Loucy (cell line): ENCODE data around the gene SWI5.

Experiments used
- H2AFZ ChIP-seq: fragments of 200-600 bp; sonication (generic); 2 replicates; pipeline ENCODE4 v1.6.0; 2016; ENCODE audit warnings: antibody characterized with exemption, mild to moderate bottlenecking, low read length, moderate library complexity
- H3F3A ChIP-seq: fragments of 200-600 bp; 2 replicates; pipeline ENCODE4 v1.6.0; 2016; ENCODE audit warnings: antibody characterized with exemption, low read depth, mild to moderate bottlenecking
- H3K27me3 ChIP-seq: fragments of 200-600 bp; sonication (generic); 2 replicates; pipeline ENCODE4 v1.6.1; 2014; ENCODE audit warnings: low read length, mild to moderate bottlenecking; ENCODE audit not compliant: insufficient read depth, poor library complexity, severe bottlenecking
- H3K36me3 ChIP-seq: fragments of 200-600 bp; sonication (generic); 2 replicates; pipeline ENCODE4 v1.6.1; 2016; ENCODE audit warnings: low read length; ENCODE audit not compliant: insufficient read depth
- H3K4me1 ChIP-seq: fragments of 200-600 bp; sonication (generic); 2 replicates; pipeline ENCODE4 v1.5.1; 2014; ENCODE audit warnings: low read length, mild to moderate bottlenecking; ENCODE audit not compliant: insufficient read depth, poor library complexity, severe bottlenecking
- H3K4me2 ChIP-seq: fragments of 200-600 bp; sonication (generic); 2 replicates; pipeline ENCODE4 v1.6.0; 2014; ENCODE audit warnings: antibody characterized with exemption, low read length, low read depth, mild to moderate bottlenecking; ENCODE audit not compliant: poor library complexity, severe bottlenecking
- H3K4me3 ChIP-seq: fragments of 200-600 bp; sonication (generic); 2 replicates; pipeline ENCODE4 v1.5.1; 2014; ENCODE audit warnings: low read length, mild to moderate bottlenecking, mixed read lengths; ENCODE audit not compliant: poor library complexity, severe bottlenecking
- H3K79me2 ChIP-seq: fragments of 200-600 bp; sonication (generic); 2 replicates; pipeline ENCODE4 v1.6.1; 2014; ENCODE audit warnings: low read length; ENCODE audit not compliant: insufficient read depth
- H3K9ac ChIP-seq: fragments of 200-600 bp; sonication (generic); 2 replicates; pipeline ENCODE4 v1.6.0; 2014; ENCODE audit warnings: mild to moderate bottlenecking, low read depth, low read length, moderate library complexity; ENCODE audit not compliant: poor library complexity, severe bottlenecking
- H3K9me2 ChIP-seq: fragments of 200-600 bp; sonication (generic); replicated peaks from 2 replicates; pipeline ENCODE4 v1.6.1; 2016; ENCODE audit warnings: low read depth, low read length, mixed read lengths
- H3K9me3 ChIP-seq: fragments of 200-600 bp; sonication (generic); 2 replicates; pipeline ENCODE4 v1.6.1; 2014; ENCODE audit warnings: mild to moderate bottlenecking, antibody characterized with exemption, low read length, low read depth; ENCODE audit not compliant: insufficient read depth
- H4K20me1 ChIP-seq: fragments of 200-600 bp; sonication (generic); 2 replicates; pipeline ENCODE4 v1.6.0; 2014; ENCODE audit warnings: antibody characterized with exemption, low read length, mild to moderate bottlenecking; ENCODE audit not compliant: insufficient read depth, poor library complexity, severe bottlenecking
- CTCF ChIP-seq: fragments of 200-600 bp; sonication (generic); conservative IDR thresholded peaks from 2 replicates; pipeline ENCODE4 v1.5.1; 2014; ENCODE audit warnings: mild to moderate bottlenecking, antibody characterized with exemption, low read length
- EZH2phosphoT487 ChIP-seq: fragments of 200-600 bp; IDR thresholded peaks from 2 replicates; pipeline ENCODE4 v1.6.1; 2018; ENCODE audit warnings: antibody characterized with exemption, mild to moderate bottlenecking, moderate library complexity, borderline replicate concordance

Gene SWI5

GRCh38 chr9:128257907-128258306 is 18.2 kb upstream of the SWI5 start:
- Histone ChIP-seq H4K20me1 (no peaks in the 10 kb centered on the region), H3K36me3 (peaks cover 9% of the 10 kb centered on the region; the same call in 1 of the 2 replicates), H3K79me2 (no peaks in the 10 kb centered on the region)

DNA sequence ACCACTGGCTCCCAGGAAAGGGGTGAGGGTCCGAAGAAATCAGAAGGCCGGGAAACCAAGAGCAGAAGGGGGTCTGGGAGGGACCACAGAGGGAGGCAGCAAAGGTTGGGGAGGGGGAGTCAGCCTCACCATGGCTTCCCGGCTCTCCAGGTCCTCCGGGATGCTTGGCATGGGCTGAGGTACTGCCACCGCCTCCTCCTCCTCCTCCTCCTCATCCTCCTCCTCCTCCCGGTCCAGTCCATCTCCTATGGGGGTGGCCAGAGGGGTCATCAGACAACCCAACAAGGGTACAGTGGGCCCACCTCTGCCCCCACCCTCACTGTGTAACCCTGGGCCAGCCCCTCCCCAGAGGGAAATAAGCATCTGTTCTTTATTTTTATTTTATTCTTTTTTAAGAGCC is 17.8 kb upstream of the SWI5 start:
- H3K27me3 ChIP-seq, result no peaks in the 10 kb centered on the region
- no peaks in the 10 kb centered on the region for H3K9me2 ChIP-seq
- no peaks in the 10 kb centered on the region for H3K9me3 ChIP-seq
- no peak overlapping the region for H2AFZ ChIP-seq
- H3K79me2 ChIP-seq, result no peaks in the 10 kb centered on the region
- no peaks in the 10 kb centered on the region for H4K20me1 ChIP-seq
- no peaks in the 10 kb centered on the region for H3K4me1 ChIP-seq
- TF ChIP-seq EZH2phosphoT487 (no peak), CTCF (no peak)
- H3K4me2 ChIP-seq, result no peak overlapping the region
- H3K36me3 ChIP-seq, result peaks cover 9% of the 10 kb centered on the region; the same call in 1 of the 2 replicates
- H3K9ac ChIP-seq, result no peak overlapping the region
- no peak overlapping the region for H3K4me3 ChIP-seq
- no peaks in the 10 kb centered on the region for H3F3A ChIP-seq

More at GRCh38 chr9:128257907-128258306, 18.2 kb upstream of the SWI5 start:
- no peak overlapping the region for H2AFZ ChIP-seq
- no peaks in the 10 kb centered on the region for H3K27me3 ChIP-seq
- H3K9ac ChIP-seq, result no peak overlapping the region
- H3K4me1 ChIP-seq, result no peaks in the 10 kb centered on the region
- H3K4me2 ChIP-seq, result no peak overlapping the region
- no peaks in the 10 kb centered on the region for H3K9me3 ChIP-seq
- no peaks in the 10 kb centered on the region for H3K9me2 ChIP-seq
- TF ChIP-seq CTCF, result no peak
- TF ChIP-seq EZH2phosphoT487, result no peak
- no peak overlapping the region for H3K4me3 ChIP-seq
- H3F3A ChIP-seq, result no peaks in the 10 kb centered on the region

GRCh38 chr9:128259156-128259555 is 16.9 kb upstream of the SWI5 start:
- Histone ChIP-seq H3K9me3 (no peaks in the 10 kb centered on the region), H3K27me3 (no peaks in the 10 kb centered on the region), H3K4me3 (no peak overlapping the region), H4K20me1 (no peaks in the 10 kb centered on the region), H3K4me1 (no peaks in the 10 kb centered on the region), H3K79me2 (no peaks in the 10 kb centered on the region), H3K36me3 (peaks cover 9% of the 10 kb centered on the region; the same call in 1 of the 2 replicates), H3K9ac (no peak overlapping the region), H2AFZ (no peak overlapping the region), H3K4me2 (no peak overlapping the region), H3K9me2 (no peaks in the 10 kb centered on the region), H3F3A (no peaks in the 10 kb centered on the region)
- TF ChIP-seq CTCF, result no peak
- no peak for TF ChIP-seq EZH2phosphoT487
